GM18517 (cell line): Measurements from ENCODE around the gene MFSD2B.
"Not testable (repeated sequence)": the region's sequence is repeated elsewhere in the genome, so short reads cannot be mapped to it uniquely, and the experiment has no call there.

Source experiments
- ATAC-seq: cut with Tn5 transposase; IDR thresholded peaks from one replicate; pipeline ENCODE4 v1.9.1; 2021; ENCODE audit warnings: mild to moderate bottlenecking, moderate library complexity; ENCODE audit not compliant: unreplicated experiment

Gene MFSD2B, protein sequence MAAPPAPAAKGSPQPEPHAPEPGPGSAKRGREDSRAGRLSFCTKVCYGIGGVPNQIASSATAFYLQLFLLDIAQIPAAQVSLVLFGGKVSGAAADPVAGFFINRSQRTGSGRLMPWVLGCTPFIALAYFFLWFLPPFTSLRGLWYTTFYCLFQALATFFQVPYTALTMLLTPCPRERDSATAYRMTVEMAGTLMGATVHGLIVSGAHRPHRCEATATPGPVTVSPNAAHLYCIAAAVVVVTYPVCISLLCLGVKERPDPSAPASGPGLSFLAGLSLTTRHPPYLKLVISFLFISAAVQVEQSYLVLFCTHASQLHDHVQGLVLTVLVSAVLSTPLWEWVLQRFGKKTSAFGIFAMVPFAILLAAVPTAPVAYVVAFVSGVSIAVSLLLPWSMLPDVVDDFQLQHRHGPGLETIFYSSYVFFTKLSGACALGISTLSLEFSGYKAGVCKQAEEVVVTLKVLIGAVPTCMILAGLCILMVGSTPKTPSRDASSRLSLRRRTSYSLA

DNA sequence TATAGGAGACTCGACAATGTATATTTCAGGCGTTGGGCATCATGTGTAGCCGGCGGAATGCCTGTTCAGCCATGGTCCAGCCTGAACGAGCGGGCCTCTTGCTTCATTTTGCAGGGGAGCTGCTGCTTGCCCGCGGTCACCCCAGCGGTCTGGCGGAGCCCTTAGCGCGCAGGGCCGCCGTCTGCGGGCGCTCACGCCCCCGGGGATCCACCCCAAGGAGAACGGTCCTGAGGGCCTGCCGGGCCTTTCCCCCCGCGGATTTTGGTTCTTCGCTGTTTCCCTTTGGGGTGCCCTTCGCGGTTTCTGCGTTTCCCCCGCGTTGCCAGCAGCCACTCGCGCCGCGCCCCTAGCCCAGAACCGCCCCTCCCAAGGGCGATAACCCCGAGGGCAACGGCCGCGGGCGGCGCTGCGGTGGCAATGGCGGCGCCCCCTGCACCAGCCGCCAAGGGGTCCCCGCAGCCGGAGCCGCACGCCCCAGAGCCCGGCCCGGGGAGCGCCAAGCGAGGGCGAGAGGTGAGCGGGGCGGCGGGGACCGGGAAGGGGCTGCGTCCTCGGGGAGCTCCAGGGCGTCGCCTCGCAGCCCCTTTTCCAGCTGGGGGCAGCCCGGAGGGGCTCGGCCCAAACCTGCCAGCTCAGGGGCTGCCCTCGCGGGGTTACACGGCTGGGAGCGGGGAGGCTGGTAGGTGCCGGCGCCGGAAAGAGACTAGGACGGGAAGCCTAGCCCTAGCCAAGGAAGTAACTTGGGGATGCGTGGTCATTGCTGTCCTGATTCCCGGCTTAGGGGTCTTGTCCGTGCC lies at the start of gene MFSD2B:
MFSD2B (plus strand) TSS at position 406 of the 797 bp plus-strand sequence; CDS start at position 418, 12 bp downstream.
- ATAC-seq, result no peak

DNA sequence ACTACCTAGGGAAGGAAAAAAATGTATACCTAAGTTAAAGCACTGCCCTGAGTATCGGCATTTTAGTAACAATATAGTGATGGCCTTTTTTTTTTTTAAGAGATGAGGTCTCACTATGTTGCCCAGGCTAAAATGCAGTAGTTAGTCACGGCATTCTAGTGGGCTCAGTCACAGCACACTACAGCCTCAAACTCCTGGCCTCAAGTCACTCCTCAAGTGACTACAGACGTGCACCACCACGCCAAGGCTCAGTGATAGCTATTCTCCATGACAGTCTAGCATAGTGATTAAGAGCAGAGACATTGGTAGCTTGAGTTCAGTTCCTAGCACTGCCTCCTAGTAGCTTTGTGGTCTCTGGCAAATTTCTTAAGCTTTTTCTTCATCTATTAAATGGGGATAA lies 42.0 kb upstream of the MFSD2B start:
- no peak for ATAC-seq

DNA sequence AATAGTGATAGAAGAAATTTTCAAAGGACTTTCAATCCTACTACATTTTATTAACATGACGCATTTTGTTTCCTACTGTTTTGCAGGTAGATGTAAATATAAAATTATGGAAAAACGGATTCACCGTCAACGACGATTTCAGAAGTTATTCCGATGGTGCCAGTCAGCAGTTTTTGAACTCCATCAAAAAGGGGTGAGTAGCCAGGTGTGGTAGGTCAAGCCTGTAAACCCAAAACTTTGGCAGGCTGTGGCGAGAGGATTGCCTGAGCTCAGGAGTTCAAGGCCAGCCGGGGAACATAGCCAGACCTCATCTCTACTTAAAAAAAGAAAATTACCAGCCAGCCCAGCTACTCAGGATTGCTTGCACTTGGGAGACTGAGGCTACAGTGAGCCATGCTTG lies 33.0 kb upstream of the MFSD2B start:
- ATAC-seq, result no peak

DNA sequence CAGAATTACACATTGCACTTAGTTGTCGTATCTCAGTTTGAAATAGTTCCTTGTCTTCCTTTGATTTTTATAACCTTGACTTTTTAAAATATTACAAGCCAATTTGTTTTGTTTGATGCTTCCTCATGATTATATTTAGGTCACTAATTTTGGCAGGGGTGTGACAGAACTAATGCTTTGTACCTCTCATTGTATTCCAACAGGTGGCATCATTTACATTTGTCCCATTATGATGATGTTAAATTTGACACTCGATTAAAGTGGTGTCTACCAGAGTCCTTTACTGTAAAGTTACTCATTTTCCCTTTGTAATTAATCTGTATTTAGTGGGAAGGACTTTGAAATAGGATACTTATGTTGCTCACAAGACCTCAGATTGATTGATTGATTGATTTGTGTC lies 21.5 kb upstream of the MFSD2B start:
- no peak for ATAC-seq

DNA sequence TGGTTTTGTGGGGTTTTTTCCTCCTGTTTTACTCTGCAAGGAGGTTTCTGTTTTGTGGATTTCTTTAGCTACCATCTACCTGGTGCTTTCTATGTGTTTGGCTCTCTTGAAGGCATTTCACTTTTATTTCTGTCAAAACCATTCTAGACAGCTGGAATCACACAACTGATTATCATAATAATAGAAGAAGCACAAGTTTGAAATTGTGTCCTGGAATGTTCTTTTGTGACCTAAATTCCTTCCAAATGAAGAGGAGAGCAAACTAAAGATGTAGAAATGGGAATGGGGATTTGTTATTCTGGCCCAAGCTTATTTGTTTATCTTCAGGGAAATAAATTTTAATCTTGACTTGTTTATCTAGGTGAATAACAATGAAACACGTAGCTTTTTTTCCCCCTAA lies 17.0 kb upstream of the MFSD2B start:
- ATAC-seq, result no peak

DNA sequence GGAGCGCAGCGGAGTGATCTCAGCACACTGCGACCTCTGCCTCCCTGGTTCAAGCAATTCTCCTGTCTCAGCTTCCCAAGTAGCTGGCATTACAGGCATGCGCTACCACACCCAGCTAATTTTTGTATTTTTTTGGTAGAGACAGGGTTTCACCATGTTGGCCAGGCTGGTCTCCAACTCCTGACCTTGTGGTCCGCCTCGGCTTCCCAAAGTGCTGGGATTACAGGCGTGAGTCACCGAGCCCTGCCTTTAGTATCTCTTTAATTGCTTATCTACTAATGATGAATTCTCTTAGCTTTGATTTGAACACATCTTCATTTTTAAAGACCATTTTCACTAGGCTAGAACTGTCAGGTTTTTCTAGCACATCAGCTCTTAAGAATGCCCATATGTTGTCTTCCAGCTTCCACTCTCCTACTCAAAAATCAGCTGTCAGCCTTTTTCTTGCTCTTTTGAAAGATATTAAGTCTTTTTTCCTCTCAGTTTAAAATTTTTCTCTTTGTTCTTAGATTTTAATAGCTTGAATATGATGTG lies 16.1 kb upstream of the MFSD2B start:
- no peak for ATAC-seq

DNA sequence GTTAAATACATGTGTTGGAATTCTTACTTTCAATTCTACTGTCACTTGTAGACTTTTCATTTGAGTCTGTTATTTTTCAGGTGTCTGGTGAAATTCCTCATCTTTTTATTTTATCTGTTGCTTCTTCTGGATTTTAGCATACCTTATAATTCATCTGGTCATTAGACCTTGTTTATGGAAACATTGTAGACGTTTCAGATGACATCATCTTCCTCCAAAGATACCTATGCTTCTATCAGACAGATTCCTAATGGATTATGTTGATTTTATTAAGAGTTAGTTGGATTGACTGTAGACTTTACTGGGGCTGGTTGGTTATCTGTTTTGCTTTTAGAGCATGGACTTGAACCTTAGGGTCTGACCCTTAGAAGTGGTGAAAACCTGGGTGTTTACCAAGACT lies 15.3 kb upstream of the MFSD2B start:
- no peak for ATAC-seq

DNA sequence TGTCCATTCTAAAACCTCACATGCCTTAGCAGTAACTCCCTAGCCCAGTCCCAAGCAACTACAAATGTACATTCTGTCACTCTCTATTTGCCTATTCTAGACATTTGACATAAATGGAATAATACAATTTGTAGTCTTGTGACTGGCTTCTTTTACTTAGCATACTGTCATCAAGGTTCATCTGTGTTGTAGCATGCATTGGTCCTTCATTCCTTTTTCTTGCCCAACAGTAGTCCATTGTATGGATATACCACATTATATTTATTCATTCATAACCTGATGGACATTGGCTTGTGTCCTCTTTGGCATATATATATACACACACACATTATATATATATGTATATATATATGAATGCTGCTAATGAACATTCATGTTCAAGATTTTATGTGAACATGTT lies 2.2 kb upstream of the MFSD2B start:
- ATAC-seq, result no peak

DNA sequence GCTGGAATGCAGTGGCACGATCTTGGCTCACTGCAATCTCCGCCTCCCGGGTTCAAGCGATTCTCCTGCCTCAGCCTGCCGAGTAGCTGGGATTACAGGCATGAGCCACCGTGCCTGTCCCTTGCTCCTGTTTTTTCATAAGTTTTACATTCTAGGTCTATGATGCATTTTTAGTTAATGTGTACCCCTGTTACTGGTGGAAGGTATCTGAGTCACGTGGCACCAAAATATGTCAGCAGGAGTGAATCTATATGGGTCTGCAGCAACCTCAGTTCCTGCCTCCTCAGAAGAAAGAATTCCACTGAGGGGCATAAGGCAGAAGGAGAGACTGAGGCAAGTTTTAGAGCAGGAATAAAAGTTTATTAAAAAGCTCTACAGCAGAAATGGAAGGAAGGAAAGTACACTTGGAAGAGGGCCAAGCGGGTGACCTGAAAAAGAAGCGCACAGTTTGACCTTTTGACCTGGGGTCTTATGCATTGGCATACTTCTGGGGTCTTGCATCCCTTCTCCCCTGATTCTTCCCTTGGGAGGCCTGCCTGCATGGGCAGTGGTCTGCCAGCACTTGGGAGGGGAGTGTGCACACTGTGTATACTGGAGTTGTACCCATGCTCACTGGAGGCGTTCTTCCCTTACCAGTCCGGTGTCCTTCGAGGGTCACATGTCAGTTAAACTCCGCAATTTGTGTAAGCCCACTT lies 1.1 kb upstream of the MFSD2B start:
- no peak for ATAC-seq

DNA sequence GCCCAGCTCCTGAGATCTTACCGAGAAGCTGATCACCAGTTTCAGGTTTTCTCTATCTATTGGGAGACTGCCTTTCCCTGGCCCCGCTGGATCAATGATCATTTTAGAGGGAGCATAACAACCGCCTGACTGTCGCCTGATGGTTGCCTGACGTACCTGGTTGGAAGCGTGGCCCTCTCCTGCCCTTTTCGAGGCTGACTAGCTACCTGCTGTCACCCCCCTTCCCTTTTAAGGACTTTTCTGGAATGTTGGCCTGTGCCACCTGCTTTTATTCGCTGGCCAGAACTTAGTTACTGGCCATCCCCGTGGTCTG lies 562 bp upstream of the MFSD2B start:
- no peak for ATAC-seq

DNA sequence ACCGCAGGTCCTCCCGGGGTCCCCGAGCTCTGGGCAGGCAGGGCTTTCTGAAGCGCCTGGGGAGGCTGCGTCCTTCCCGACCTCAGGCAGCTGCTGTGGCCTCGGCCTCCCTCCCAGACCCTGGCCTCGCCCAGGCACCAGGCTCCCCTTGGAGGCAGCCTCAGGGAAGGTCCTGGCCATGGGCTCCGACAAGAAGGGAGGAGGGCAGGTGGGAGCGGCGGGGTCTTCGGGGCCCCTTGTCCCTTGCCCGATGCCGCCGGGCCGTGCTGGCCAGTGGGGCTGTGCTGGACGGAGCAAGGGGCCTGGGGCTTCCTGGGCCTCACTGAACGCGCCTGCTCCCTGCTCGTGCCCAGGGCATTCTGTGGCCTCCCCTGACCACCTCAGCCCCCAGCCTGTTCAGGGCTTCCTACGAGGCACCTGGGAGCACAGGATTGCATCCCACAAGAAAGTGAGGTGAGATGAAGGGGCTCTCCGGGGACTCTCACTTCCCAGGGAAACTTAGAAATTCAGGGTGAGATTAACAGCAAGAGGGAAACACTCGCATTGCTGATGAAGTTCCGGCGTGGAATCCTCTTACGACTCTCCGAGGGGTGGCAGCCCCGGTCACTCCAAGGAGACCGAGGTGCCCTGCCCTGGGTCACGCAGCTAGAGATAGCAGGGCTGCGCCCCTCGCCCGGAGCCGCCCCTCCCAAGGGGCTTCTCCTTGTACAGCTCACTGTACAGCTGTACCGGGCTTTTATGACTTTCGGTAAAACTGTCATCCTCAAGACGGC lies 778 bp downstream of the MFSD2B start:
- ATAC-seq, result no peak

DNA sequence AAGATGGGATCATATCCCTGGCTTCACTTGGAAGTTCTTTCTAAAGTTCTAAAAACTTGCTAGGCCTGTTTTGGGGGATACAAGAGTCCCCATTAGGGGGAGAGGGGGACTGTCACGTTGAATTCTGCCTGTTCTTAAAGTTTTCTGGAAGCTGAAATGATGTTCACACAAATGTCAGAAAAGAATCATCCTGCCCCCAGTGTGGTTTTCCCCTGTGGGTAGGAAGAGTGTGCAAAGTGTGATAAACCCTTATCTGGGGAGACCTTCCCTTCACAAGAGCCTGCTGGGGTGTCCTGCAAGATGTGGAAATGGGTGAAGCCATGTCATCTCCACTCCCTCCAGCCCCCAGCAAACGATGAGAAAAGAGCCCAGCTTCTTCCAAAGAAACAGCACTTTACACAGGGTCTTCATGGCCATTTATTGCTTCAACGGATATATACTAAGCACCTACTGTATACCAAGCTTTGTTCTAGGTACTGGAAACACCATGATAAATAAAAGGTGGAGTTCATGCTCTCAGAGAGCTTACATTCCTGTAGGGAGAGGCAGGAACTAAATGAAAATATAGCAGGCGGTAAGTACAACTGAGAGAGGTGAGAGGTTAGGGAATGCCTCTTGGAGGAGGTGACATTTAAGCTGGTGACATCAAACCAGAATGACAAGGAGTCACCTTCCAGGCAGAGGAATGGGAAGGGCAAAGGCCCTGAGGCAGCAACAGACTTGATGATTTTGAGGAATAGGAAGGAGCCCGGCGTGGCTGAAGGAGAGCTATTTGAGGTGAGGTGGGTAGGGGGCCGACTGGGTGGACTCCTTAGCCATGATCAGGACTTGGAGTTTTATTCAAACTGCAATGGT lies 1.6 kb downstream of the MFSD2B start:
- ATAC-seq, result no peak

DNA sequence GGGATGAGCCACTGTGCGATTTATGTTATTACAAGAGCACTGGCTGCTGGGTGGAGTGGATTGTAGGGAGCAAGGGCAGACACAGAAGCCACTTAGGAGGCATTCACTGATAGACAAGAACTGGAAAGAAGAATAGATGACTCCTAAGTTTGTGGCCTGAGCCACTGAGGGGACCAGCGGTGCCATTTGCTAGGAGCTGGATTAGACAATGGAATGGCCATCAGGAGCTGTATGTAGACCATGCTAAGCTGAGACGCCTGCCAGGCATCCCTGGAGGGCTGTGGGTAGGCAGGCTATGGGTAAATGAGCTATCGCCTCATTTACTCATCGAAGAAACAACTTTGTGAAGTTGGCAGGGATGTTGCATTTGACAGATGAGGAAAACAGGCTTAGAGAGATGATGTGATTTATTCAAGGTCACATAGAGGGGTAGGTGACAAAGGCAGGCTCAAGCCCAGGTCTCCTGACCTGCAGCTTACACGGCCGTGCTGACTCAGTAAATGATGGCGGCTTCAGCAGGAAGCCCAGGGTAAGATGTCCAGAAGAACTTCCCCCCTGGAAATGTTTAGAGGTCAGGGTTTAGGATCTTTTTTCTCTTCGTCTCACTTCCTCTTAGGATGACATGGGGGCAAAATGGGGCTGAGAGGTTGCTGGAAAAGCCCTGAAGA lies 2.8 kb downstream of the MFSD2B start:
- no peak for ATAC-seq

DNA sequence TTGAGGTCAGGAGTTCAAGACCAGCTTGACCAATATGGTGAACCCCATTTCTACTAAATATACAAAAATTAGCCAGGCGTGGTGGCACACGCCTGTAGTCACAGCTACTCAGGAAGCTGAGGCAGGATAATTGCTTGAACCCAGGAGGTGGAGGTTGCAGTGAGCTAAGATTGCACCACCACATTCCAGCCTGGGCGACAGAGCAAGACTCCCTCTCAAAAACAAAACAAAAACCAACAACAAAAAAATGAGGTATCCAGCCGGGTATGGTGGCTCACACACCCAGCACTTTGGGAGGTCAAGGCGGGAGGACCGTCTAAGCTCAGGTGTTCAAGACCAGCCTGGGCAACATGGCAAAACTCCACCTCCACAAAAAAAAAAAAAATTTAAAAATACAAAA lies 5.0 kb downstream of the MFSD2B start:
- not testable (repeated sequence) for ATAC-seq

DNA sequence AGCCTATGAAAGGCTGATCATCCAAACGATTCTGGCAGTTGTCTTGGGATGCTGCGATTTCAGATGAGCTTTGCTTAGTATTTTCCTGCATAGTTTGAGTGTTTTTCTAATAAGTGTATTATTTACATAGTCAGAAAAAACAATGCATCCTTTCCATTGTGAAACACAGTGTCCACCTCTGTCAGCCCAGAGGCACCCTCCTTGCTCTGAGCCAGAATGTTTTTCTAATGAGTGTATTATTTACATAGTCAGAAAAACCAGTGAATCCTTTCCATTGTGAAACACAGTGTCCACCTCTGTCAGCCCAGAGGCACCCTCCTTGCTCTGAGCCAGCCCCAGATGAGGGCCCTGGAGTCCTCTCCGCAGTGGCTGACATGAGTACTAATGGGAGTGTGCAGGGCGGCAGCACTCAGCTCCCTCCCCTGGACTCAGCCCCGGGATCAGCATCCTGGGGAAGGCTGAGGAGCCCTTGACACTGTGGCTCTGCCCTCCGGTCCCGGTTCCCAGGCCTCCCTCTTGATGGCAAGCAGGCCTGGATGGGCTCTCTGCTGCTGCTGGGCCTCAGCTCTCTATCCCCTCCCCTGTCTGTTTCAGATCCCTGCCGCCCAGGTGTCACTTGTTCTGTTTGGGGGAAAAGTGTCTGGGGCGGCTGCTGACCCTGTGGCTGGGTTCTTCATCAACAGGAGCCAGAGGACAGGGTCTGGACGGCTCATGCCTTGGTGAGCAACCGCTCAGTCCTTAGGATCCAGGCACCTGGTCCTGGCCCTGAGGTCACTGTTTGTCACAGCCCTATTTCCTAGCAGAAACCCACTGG lies 5.9 kb downstream of the MFSD2B start:
- no peak for ATAC-seq

DNA sequence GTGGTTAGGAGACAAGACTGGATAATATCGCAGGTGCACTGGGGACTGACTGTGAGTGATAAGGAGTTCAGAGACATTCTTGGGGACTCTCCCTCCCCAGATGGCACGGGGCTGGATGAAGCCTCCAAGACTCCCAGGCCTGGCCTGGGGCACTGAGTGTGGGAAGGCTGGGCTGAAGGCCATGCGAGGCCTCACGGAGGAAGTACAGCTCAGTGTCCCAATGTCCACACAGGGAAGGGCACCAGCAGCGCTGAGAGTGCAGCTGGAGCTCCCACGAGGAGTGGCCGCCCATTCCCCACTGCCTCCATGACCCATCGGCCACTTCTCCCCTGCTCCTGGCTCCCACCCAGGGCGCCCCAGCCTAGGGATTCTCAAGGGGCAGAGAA lies 6.5 kb downstream of the MFSD2B start:
- ATAC-seq, result no peak

DNA sequence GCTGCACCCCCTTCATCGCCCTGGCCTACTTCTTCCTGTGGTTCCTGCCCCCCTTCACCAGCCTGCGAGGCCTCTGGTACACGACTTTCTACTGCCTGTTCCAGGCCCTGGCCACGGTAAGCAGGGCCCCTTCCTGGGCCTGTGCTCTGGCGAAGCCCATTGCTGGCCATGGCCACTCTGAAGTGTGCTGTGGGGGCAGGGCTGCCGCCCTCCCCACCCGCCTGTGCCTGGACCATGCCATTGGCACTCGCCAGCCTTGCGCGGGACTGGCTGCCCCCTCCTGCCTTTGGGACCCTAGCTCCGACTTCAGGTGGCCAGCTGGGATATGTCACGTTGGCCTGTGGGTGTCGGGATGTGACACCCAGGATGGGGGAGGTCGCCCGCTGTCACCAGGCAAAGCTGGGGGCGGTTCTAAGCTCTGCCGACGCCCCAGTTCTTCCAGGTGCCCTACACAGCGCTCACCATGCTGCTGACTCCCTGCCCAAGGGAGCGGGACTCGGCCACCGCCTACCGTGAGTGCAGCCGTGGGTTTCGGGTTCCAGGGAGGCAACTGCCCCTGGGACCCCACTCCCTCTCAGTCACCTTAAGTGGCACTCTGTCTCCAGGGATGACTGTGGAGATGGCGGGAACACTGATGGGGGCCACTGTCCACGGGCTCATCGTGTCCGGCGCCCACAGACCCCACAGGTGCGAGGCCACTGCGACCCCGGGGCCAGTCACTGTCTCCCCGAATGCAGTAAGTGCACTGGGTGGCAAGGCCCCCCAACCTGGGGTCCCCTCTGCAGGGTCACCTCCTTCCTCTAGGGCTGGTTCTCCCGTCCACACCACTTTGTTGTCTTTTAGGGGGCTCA lies 7.2 kb downstream of the MFSD2B start:
- ATAC-seq, result no peak
